H1 (cell line): ENCODE results near the gene SHQ1. TPM values are rescaled to one million over a fixed set of nuclear protein-coding genes. Genes with fewer than 3 reads are reported as not detected.

Source experiments
- CTCF ChIA-PET: fragments of 300-600 bp; sonication (Branson Sonifier 250); formaldehyde crosslinking; loops from one replicate; lab custom pipeline; 2021; ENCODE audit not compliant: partially characterized antibody; lab: Charles Lee
- POLR2A ChIA-PET: fragments of 300-600 bp; sonication (Branson Sonifier 250); formaldehyde crosslinking; loops from one replicate; lab custom pipeline; 2021; ENCODE audit warnings: inconsistent platforms; ENCODE audit not compliant: partially characterized antibody; lab: Charles Lee
- DNase-seq, 2 experiments: peaks; one replicate each; pipeline versions ENCODE4 v3.0.0 to v3.0.0-alpha.2; 2010 to 2022; ENCODE audit warnings: low spot score in 2 of 2, low read depth in 1 of 2, mixed read lengths in 1 of 2
- FAIRE-seq: peaks from 2 replicates; lab custom pipeline; 2011; peaks lifted over from hg19 to GRCh38; lab: Jason Lieb, UNC
- H2AFZ ChIP-seq: 2 replicates; pipeline ENCODE4 v1.8.1; 2012; ENCODE audit warnings: low read length, inconsistent platforms
- H2AK5ac ChIP-seq: 2 replicates; pipeline ENCODE4 v1.6.1; 2013; ENCODE audit warnings: low read depth, low read length
- H2BK120ac ChIP-seq: replicated peaks from 2 replicates; pipeline ENCODE3; 2013; ENCODE audit warnings: low read depth, low read length, inconsistent platforms
- H2BK12ac ChIP-seq: 2 replicates; pipeline ENCODE4 v1.6.1; 2013; ENCODE audit warnings: low read depth, low read length
- H2BK15ac ChIP-seq: 2 replicates; pipeline ENCODE4 v1.6.1; 2013; ENCODE audit warnings: low read length
- H2BK20ac ChIP-seq: 2 replicates; pipeline ENCODE4 v1.6.1; 2013; ENCODE audit warnings: low read length
- H2BK5ac ChIP-seq: 2 replicates; pipeline ENCODE4 v1.6.1; 2013; ENCODE audit warnings: low read depth, low read length
- H3K14ac ChIP-seq: 2 replicates; pipeline ENCODE4 v1.6.1; 2013; ENCODE audit warnings: inconsistent platforms; ENCODE audit not compliant: insufficient read length
- H3K18ac ChIP-seq: 2 replicates; pipeline ENCODE4 v1.6.1; 2013; ENCODE audit warnings: low read length; ENCODE audit errors: extremely low read depth
- H3K23ac ChIP-seq: 2 replicates; pipeline ENCODE4 v1.6.1; 2013; ENCODE audit warnings: inconsistent platforms; ENCODE audit not compliant: insufficient read length
- H3K23me2 ChIP-seq: 2 replicates; pipeline ENCODE4 v1.6.1; 2013; ENCODE audit warnings: low read depth, low read length
- H3K27ac ChIP-seq: 2 replicates; pipeline ENCODE4 v1.6.1; 2011; ENCODE audit warnings: low read depth, low read length, inconsistent platforms
- H3K27me3 ChIP-seq, 4 experiments: replicated peaks in 1 of 4; 1 replicate in 1 of 4; 2 replicates in 3 of 4; pipeline versions ENCODE4 v1.6.1 to v1.8.1; 2011 to 2013; ENCODE audit warnings: low read length in 3 of 4, mild to moderate bottlenecking in 3 of 4, inconsistent platforms in 2 of 4, mixed read lengths in 2 of 4, moderate library complexity in 1 of 4; ENCODE audit not compliant: control insufficient read depth in 3 of 4, insufficient read depth in 3 of 4; ENCODE audit errors: extremely low read depth in 1 of 4
- H3K36me3 ChIP-seq, 4 experiments: 2 replicates each; pipeline versions ENCODE4 v1.6.1 to v1.8.1; 2011 to 2013; ENCODE audit warnings: mild to moderate bottlenecking in 4 of 4, low read length in 3 of 4, moderate library complexity in 2 of 4, control low read depth in 1 of 4, inconsistent platforms in 1 of 4; ENCODE audit not compliant: insufficient read depth in 4 of 4, control insufficient read depth in 2 of 4
- H3K4ac ChIP-seq: replicated peaks from 2 replicates; pipeline ENCODE3; 2013; ENCODE audit warnings: low read length, low read depth, mixed read lengths, inconsistent platforms; ENCODE audit not compliant: insufficient read length
- H3K4me1 ChIP-seq, 4 experiments: replicated peaks in 1 of 4; 1 replicate in 1 of 4; 2 replicates in 3 of 4; pipeline versions ENCODE4 v1.6.1 to v1.8.1; 2011 to 2013; ENCODE audit warnings: low read length in 3 of 4, inconsistent platforms in 2 of 4, mixed read lengths in 1 of 4; ENCODE audit not compliant: insufficient read depth in 4 of 4, control insufficient read depth in 3 of 4
- H3K4me2 ChIP-seq, 2 experiments: 2 replicates each; pipeline versions ENCODE4 v1.6.1 to v1.8.1; 2011 to 2013; ENCODE audit warnings: low read depth in 2 of 2, low read length in 2 of 2, control low read depth in 1 of 2, inconsistent platforms in 1 of 2, mild to moderate bottlenecking in 1 of 2; ENCODE audit not compliant: insufficient read depth in 1 of 2
- H3K4me3 ChIP-seq, 4 experiments: fragments of 200-600, 300-600 bp in 1 of 4; sonication (generic), shearing (Covaris generic), sonication (Bioruptor Twin) in 1 of 4; 2 replicates each; pipeline versions ENCODE4 v1.5.1 to v1.8.1; 2011 to 2016; ENCODE audit warnings: low read length in 4 of 4, low read depth in 3 of 4, control low read depth in 2 of 4, inconsistent platforms in 2 of 4, mild to moderate bottlenecking in 2 of 4, mixed read lengths in 1 of 4, moderate library complexity in 1 of 4; ENCODE audit not compliant: insufficient read depth in 2 of 4; ENCODE audit errors: extremely low read depth in 1 of 4
- H3K56ac ChIP-seq: replicated peaks from 2 replicates; pipeline ENCODE3; 2013; ENCODE audit warnings: low read depth, mild to moderate bottlenecking, mixed read lengths, low read length, inconsistent platforms; ENCODE audit not compliant: insufficient read length
- H3K79me1 ChIP-seq: 2 replicates; pipeline ENCODE4 v1.6.1; 2013; ENCODE audit warnings: low read depth, low read length, control low read depth
- H3K79me2 ChIP-seq, 2 experiments: 2 replicates each; pipeline versions ENCODE4 v1.6.1 to v1.8.1; 2012 to 2013; ENCODE audit warnings: low read length in 2 of 2, mild to moderate bottlenecking in 2 of 2, inconsistent platforms in 1 of 2; ENCODE audit not compliant: insufficient read depth in 2 of 2, control insufficient read depth in 1 of 2
- H3K9ac ChIP-seq, 4 experiments: replicated peaks in 1 of 4; 1 replicate in 1 of 4; 2 replicates in 3 of 4; pipeline versions ENCODE4 v1.6.1 to v1.8.1; 2011 to 2013; ENCODE audit warnings: low read depth in 3 of 4, low read length in 3 of 4, control low read depth in 2 of 4, mild to moderate bottlenecking in 2 of 4, moderate library complexity in 2 of 4, inconsistent platforms in 1 of 4; ENCODE audit errors: extremely low read depth in 1 of 4
- H3K9me3 ChIP-seq, 2 experiments: 2 replicates each; pipeline versions ENCODE4 v1.6.1 to v1.8.1; 2012 to 2013; ENCODE audit warnings: mild to moderate bottlenecking in 2 of 2, moderate library complexity in 2 of 2, control low read depth in 1 of 2, inconsistent platforms in 1 of 2, low read depth in 1 of 2, low read length in 1 of 2, mixed read lengths in 1 of 2; ENCODE audit not compliant: insufficient read depth in 2 of 2
- H4K20me1 ChIP-seq, 2 experiments: replicated peaks in 1 of 2; 2 replicates each; pipeline versions ENCODE3 to v1.8.1; 2011 to 2013; ENCODE audit warnings: inconsistent platforms in 2 of 2, low read length in 2 of 2, mild to moderate bottlenecking in 1 of 2; ENCODE audit not compliant: insufficient read depth in 2 of 2, control insufficient read depth in 1 of 2
- H4K5ac ChIP-seq: 2 replicates; pipeline ENCODE4 v1.6.1; 2013; ENCODE audit warnings: low read length, low read depth, mixed read lengths, inconsistent platforms; ENCODE audit not compliant: insufficient read length
- H4K8ac ChIP-seq: 2 replicates; pipeline ENCODE4 v1.8.0; 2013; ENCODE audit warnings: mild to moderate bottlenecking, moderate library complexity, low read length, inconsistent platforms; ENCODE audit not compliant: insufficient read depth; ENCODE audit errors: extremely low read depth
- H4K91ac ChIP-seq: replicated peaks from 2 replicates; pipeline ENCODE3; 2013; ENCODE audit warnings: low read length, mixed read lengths, inconsistent platforms; ENCODE audit not compliant: insufficient read length
- EGR1 ChIP-seq: IDR thresholded peaks from 2 replicates; pipeline ENCODE4 v1.6.1; 2011; ENCODE audit warnings: low read depth, low read length, borderline replicate concordance
- FOSL1 ChIP-seq: IDR thresholded peaks from 2 replicates; pipeline ENCODE4 v1.6.1; 2011; ENCODE audit warnings: mild to moderate bottlenecking, low read depth, low read length, moderate library complexity; ENCODE audit not compliant: insufficient read depth
- GABPA ChIP-seq: IDR thresholded peaks from 2 replicates; pipeline ENCODE4 v1.6.1; 2011; ENCODE audit warnings: mild to moderate bottlenecking, low read length, moderate library complexity, borderline replicate concordance; ENCODE audit not compliant: insufficient read depth
- WGBS, 2 experiments: shearing (Covaris generic) in 1 of 2; methylation state at CpG; one replicate each; pipeline versions ENCODE4 v1.1.6 to v1.1.7; 2013 to 2015; ENCODE audit warnings: low lambda C conversion rate in 2 of 2, mixed read lengths in 2 of 2, inconsistent platforms in 1 of 2, low coverage in 1 of 2, missing lambda C conversion rate in 1 of 2; ENCODE audit not compliant: insufficient replicate concordance in 2 of 2, insufficient coverage in 1 of 2, insufficient read length in 1 of 2; ENCODE audit errors: extremely low coverage in 1 of 2, missing lambda C conversion rate in 1 of 2; 5-methylcytosine and 5-hydroxymethylcytosine counted together
- polyA plus RNA-seq, 7 experiments: library from polyadenylated mRNA; depleted of rRNA in 3 of 7; stranded (reverse) in 5 of 7; unstranded in 2 of 7; fragments of >200 nt in 5 of 7; fragments of 200-250 nt in 2 of 7; gene quantifications; 1 replicate in 5 of 7; 2 replicates in 1 of 7; 4 replicates in 1 of 7; pipeline versions ENCODE4 v1.2.1 to v1.2.3, GENCODE V29; 2011 to 2013; ENCODE audit warnings: missing spikeins in 2 of 7, mixed read lengths in 2 of 7
- total RNA-seq: library from RNA; stranded (reverse); fragmentation: NEBNext Ultra II Directional; extraction: Animal tissue kit (Norgen Biotek cat#: 25700); gene quantifications from 2 replicates; pipeline ENCODE4 v1.2.1, GENCODE V29; 2021

Gene SHQ1
- total and polyA plus RNA-seq, 2 of the 8 experiments (the other 6 are each of a cell fraction or from before 2014, with no cell fraction given) = 10.7 to 34.4 TPM

DNA sequence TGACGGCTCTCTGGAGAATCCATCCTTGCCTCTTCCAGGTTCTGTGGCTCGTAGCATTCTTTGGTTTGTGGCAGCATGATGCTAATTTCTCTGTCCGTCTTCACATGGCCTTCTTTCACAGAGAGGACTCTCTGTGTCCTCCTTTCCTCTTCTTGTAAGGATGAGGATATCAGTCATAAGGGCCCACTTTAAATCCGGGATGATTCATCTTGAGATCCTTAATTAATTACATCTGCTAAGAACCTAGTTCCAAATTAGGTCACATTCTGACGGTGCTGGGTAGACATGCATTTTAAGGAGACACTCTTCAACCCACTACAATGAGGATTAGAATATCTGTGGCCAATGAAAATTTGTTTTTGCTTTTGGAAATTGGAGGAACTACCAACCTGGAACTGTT, 23.9 kb upstream of the SHQ1 start:
- Histone ChIP-seq H3K18ac (no peak overlapping the region), H3K14ac (no peak overlapping the region), H2BK15ac (no peak overlapping the region), H3K4me1 (no peaks in the 10 kb centered on the region), H2BK20ac (no peak overlapping the region), H3K4ac (no peak overlapping the region), H3K27me3 (no peaks in the 10 kb centered on the region; a peak in 1 of 7 replicates), H3K23me2 (no peaks in the 10 kb centered on the region), H3K23ac (no peak overlapping the region), H4K20me1 (no peaks in the 10 kb centered on the region), H3K36me3 (no peaks in the 10 kb centered on the region), H4K91ac (no peak overlapping the region), H3K4me3 (no peak overlapping the region), H3K79me2 (no peaks in the 10 kb centered on the region), H3K27ac (no peak overlapping the region), H3K9me3 (no peaks in the 10 kb centered on the region), H3K9ac (no peak overlapping the region), H2BK5ac (no peak overlapping the region), H2AFZ (no peak overlapping the region), H3K4me2 (no peak overlapping the region)
- ChIA-PET POLR2A (no interaction called here), CTCF (interaction anchor here (0.7 to 3.7 kb wide), 3 partner anchors 15 to 21 kb away, joined by 3 to 17 read pairs (median 3); partner anchors contain the start of gene GXYLT2)
- 88% methylated on average over 5 of the region's 5 CpGs; no CpG with 5 or more reads in 1 of the 2 experiments for WGBS, 2 experiments
- TF ChIP-seq FOSL1 (no peak), EGR1 (no peak), GABPA (no peak)
- TF ChIP-seq, all 59 proteins: peak for 0
- Histone ChIP-seq H3K56ac (no peak overlapping the region), H4K8ac (no peak overlapping the region), H2BK12ac (no peak overlapping the region), H4K5ac (no peak overlapping the region), H3K79me1 (no peaks in the 10 kb centered on the region), H2AK5ac (no peak overlapping the region), H2BK120ac (no peak overlapping the region)
- DNase-seq (no peak), FAIRE-seq (no peak)
